Posterior cingulate gyrus (tissue), 11 donors: Measurements from ENCODE around the gene GBP3.
"Not testable (repeated sequence)": the region's sequence is repeated elsewhere in the genome, so short reads cannot be mapped to it uniquely, and the experiment has no call there.

Source experiments
- DNase-seq, 10 donors: peaks; one replicate each; pipeline versions ENCODE4 v3.0.0 to v3.0.0-alpha.2; 2020 to 2021; ENCODE audit warnings: mixed read lengths in 3 of 10
- intact Hi-C: fragments of 100-400 bp; cut with DNase I; formaldehyde crosslinking; loops from one replicate; pipeline ENCODE4 v1.15.1; 2023

Gene GBP3

DNA sequence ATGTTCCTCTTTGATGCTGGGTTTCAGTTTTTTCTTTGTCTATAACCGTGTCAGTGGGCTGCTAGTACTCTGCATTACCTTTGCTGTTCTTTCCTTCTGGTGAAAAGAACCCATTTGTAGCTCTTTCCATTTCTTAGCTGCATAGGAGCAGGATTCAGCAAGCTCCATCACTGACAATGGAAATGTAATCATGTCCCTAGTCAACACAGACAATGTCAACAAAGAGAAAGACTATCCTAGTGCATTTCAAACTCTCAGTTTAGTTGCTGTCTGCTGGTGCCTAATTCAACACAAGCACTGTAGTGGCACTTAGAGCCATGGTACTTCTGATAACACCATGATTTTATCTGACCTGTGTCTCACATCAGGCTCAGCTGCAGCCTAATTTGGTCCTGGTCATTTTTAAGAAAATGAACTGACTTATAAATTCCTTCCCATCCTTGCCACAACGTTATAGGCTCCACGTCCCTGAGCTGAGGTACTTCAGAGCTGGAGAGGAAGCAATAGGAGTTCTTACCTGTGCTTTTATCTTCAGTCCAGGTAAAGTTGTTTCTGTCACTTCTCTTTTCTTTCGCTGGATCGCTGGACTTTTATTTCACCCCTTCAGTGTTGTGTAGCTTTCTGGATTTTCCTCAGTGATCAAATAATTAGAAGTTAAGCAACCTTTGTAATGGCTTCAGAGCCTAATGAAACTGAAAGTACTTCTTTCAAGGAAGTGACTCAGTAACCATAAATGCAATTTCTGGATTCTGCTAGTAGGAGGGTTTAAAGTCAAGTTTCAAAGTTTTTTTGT, at the start of gene GBP3:
GBP3 (minus strand) TSS at position 700 of the 793 bp plus-strand sequence. CDS start 2,145 bp downstream, outside the sequence.
- DNase-seq: no peak
- intact Hi-C loops: no loop called here

- DNase-seq: no peak
- intact Hi-C loops: no loop called here
These were observed 47.8 kb upstream of the GBP3 start for GRCh38 chr1:89070509-89070908.

- no peak for DNase-seq
- intact Hi-C loops: no loop called here
These were observed 47.3 kb upstream of the GBP3 start for GRCh38 chr1:89069951-89070350.

DNA sequence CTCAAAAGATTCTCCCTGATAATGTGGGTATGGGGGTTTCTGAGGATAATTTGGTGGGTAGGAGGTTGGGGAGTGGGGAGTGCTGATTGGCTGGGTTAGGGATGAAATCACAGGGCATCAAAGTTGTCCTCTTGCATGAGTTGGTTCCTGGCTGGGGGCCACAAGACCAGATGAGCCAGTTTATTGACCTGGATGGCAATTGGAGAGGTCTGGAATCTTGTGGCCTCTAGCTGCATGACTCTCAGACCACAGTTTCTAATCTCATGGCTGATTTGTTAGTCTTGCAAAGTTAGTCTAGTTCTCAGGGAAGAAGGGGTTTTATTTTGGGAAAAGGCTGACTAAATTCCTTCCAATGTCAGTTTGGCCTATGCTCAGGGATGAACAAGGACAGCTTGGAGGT, 45.6 kb upstream of the GBP3 start:
- intact Hi-C loops: no loop called here
- no peak for DNase-seq

DNA sequence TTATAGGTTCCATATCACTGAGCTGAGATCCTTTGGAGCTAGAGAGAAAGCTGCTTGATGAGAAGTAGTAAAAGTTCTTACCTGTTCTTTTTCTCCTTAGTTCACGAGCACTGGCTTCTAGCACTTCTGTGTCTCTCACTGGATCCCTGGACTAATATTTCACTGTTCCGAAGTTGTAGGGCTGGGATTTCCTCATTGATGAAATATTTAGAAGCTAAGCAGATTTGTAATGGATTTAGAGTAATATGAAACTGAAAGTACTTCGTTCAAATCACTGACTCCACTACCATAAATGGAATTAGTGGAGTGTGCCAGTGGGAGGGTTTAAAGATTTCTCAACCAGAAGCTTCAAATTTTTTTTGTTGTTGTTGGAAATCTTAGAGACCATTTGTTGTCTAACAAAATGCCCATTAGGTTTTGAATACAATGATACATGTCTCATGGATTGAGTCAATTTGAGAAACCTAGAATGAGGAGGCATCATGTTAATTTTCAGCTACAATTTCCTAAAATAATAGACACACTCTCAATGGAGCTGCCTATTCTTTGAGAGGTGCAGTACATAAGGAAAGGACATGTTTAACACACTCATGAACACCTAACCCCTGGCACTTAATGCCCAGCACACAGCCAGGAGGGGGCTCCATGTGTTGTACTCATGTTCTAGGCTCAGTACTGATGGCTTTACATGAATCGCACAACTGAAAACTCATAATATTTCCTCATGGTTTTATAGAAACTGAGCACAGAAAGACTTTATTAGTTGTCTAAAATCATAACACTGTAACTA, 42.6 kb upstream of the GBP3 start, which contains the start of gene GBP1:
GBP1 (minus strand) TSS at position 130 of the 790 bp plus-strand sequence. CDS start 1,974 bp downstream, outside the sequence.
- no peak for DNase-seq
- intact Hi-C loops: no loop called here

DNA sequence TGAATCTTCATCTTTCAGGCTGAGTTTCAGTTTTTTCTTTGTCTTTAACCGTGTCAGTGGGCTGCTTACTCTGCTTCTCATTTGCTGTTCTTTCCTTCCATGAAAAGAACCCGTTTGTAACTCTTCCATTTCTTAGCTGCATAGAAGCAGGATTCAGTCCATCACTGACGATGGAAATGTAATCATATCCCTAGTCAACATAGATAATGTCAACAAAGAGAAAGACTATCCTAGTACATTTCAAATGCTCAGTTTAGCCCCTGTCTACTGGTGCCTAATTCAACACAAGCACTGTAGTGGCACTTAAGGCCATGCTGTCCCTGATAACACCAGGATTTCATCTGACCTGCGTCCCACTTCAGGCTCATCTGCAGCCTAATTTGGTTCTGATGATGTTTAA, 42.0 kb upstream of the GBP3 start:
- DNase-seq: no peak
- intact Hi-C loops: no loop called here

DNA sequence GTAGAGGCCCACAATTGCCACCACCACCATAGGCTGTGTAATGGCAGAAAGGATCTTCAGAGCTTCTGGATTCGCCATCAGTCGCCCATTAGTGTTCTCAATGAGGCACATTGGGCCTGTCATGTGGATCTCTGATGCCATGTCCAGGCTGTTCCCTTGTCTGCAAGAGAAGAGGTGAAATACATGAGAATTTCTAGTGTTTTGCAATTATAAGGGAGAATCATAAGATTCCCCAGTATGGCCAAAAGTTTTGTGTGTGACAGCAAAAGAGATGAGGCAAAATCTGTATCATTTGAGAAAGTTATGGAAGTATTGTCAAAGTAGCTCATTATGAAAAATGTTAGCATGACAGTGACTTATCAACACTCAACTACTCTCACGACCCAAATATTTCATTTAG, 40.4 kb upstream of the GBP3 start:
- intact Hi-C loops: no loop called here

DNA sequence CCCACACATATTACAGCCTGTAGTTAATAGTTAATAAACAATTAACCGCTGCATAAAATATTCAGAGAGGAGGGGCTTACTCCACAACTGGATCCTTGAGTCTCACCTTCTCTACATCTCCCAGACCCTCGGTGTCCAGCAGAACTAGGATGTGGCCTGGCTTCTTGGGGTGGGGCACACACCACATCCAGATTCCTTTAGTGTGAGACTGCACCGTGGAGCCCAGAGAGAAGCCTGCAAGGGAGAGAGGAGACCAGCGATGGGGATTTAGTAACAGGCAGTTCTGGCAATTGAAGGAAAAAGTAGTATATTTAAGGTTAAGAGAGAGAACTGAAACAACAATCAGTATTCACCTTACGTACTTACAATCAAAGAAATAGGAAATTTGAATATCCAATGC, 37.4 kb upstream of the GBP3 start:
- intact Hi-C loops: no loop called here

More for the DNA sequence above, 40.4 kb upstream of the GBP3 start:
- no peak for DNase-seq

DNA sequence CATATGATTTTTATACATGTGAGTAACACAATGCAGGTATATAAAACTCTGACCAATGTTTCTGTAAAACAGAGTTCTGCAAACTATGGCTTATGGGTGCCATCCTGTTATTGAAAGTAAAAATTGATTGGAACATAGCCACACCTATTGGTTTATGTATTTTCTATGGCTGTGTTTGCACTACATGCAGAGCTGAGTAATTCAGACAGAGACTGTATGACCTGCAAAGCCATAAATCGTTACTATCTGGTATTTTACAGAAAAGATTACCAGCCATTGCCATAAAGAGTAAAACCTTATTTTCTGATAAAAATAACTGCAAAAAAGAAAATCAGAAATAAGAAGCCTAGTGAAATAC, 29.3 kb upstream of the GBP3 start:
- DNase-seq: no peak
- intact Hi-C loops: no loop called here

More for the DNA sequence above, 37.4 kb upstream of the GBP3 start:
- DNase-seq: no peak

GRCh38 chr1:89051300-89051954, 28.8 kb upstream of the GBP3 start:
- intact Hi-C loops: no loop called here
- DNase-seq: no peak

DNA sequence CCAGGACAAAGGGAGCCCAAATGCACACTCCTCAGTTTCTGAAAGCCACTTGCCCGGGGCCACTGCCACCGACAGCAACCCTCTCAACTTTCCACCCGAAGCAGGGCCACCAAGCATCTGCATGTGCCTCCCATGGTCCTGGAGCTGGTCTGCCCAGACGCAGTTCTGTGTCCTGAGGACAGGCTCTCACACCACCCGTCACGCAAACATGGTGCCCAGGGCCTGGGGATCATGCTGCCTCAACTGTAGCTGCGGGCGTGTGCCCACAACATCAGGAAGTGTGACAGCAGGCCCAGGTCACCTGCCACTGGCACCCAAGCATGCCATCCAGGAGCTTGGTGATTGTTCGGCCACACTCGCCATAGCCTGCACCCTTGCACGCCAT, 28.0 kb upstream of the GBP3 start:
- intact Hi-C loops: no loop called here
- DNase-seq: peak in 1 of 10 donors; percentile 63

GRCh38 chr1:89049901-89050648, 27.4 kb upstream of the GBP3 start:
- DNase-seq, intact Hi-C loops: not testable (repeated sequence)

DNA sequence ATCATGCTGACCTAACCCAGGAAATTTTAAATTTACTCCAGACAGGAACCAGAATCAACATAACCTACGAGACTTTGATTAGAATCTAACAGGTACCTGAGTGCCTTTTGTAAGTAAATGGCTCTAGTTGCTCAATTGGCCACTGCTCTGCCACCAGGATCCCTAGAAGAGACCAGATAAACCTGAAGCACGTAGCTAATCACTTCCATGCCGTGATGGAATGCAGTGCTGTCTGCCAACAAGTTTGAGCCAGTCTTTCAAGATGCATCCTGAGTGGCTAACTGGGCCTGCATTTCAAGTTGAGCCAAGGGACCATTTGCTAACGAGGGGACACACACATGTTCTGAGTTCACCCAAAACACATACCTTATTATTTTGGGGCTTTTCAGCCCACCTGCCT, 26.5 kb upstream of the GBP3 start:
- DNase-seq, intact Hi-C loops: not testable (repeated sequence)

GRCh38 chr1:89047734-89048133, 25.1 kb upstream of the GBP3 start:
- intact Hi-C loops: no loop called here
- no peak for DNase-seq

DNA sequence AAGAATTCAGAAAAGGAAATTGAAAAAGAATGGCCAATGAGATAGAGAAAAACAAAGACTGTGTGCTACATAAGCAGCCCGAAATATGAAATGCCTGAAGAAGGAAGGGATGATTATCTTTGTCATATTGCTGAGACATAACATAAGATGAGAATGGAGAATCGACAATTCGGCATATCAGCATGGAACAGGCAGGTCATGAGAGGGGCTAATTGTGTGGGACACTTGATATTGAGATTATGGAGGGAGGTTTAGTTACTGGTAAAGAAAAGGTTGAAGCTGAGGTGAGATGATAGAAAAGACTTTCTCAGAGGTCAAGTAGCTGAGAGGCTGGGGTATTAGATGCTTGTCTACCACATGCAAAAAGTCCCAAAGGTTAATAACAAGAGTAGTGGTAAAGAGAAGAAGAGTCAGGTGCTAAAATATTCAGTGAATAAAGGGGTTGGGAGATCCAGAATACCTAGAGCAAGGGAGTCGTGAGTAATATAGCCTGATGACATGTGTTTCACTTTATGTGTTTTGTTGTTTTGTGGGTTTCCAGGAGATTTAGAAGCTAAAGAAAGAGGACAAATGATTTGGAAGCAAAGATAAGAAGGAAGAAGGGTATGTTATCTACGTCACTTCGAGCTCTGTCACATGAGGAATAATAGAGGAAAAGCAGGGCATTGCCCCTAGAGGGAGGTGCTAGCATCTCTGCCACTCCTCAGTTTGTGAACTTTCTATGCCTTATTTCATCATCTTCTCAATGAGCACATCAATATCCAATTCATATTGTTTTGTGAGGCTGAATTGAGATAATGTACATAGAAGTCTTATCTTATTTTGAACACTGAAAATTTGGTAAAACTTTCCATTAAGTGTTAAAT, 23.9 kb upstream of the GBP3 start:
- DNase-seq, intact Hi-C loops: not testable (repeated sequence)

DNA sequence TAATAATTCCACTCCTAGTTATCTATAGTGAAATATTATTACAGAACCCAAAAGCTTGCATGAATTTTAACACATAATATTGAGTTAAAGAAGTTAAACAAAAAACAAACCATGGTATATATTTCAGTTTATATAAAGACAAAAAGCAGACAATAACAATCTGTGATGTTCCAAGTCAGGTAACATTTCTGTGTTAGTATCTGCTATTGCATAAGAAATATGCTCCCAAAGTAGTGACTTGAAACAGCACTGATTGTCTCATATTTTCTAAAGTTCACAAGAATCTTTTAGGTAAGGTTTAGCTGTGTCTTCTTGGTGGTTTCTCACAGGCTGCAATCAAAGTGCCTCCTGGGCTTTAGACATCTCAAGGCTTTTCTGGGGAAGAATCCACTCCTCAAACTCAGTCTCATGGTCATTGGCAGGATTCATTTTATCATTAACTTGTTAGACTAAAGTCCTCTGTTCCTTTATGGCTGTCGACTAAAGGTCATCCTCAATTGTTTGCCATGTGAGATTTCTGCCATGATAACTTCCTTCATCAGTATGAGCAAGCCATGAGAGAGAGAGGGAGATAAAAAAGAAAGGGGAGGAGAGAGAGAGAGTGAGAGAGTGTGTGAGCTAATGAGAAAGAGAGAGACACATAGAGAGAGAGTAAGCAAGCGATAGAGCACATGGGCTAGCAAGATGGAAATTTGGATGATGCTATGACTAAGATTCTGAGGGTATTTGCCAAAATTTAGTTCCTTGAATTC, 22.5 kb upstream of the GBP3 start:
- intact Hi-C loops: no loop called here
- no peak for DNase-seq

DNA sequence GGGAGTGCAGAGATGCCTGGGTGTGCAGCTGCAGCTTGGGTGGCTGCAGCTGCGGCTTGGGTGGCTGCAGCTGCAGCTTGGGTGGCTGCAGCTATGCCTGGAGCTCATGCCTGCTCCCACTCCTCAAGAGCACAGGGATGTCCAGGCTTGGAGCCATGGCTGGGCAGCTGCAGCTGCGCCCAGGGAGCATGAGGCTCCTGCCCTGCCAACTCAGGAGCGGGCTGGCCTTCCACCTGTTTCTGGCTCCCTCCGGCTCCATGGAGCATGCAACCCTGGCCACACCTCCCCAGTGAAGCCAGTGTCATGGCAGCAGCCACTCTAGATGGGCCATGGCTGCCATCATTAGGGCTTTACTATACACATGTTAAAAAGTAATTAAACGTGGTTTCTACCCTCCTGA, 21.3 kb upstream of the GBP3 start:
- intact Hi-C loops: no loop called here

GRCh38 chr1:89042491-89042890, 19.8 kb upstream of the GBP3 start:
- DNase-seq: peak in 2 of 10 donors; percentile 66 to 78
- intact Hi-C loops: no loop called here

More for the DNA sequence above, 21.3 kb upstream of the GBP3 start:
- DNase-seq: peak in 1 of 10 donors; percentile 75

DNA sequence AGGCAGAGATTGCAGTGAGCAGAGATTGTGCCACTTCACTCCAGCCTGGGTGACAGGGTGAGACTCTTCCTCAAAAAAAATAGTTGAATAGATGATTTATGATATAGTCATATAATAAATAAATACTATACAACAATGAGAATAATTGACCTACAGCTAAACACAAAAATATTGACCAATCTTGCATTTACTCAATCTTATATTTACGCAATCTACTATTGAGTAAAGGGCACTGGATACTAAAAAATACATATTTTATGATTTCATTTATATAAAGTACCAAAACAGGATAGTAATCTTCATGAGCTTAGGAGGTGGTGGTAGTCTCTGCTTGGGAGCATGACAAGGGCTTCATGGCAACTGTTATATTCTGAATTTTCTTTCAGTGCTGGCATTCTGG, 19.1 kb upstream of the GBP3 start:
- DNase-seq: no peak
- intact Hi-C loops: no loop called here
